Neutrophil (primary cell): ENCODE results near the gene TRIM17.
A peak's percentile ranks its signal among the peaks of the same experiment; 100 is the strongest.

Experiments
- H3K27ac ChIP-seq: fragments of 200-600 bp; sonication (generic); 2 replicates; pipeline ENCODE4 v1.5.1; 2016; ENCODE audit warnings: mild to moderate bottlenecking, moderate library complexity
- H3K27me3 ChIP-seq: fragments of 200-600 bp; sonication (generic); 2 replicates; pipeline ENCODE4 v1.6.0; 2016; ENCODE audit warnings: mild to moderate bottlenecking
- H3K36me3 ChIP-seq: fragments of 200-600 bp; sonication (generic); 2 replicates; pipeline ENCODE4 v1.5.1; 2017
- H3K4me1 ChIP-seq, 2 experiments: fragments of 200-600 bp in 1 of 2; sonication (generic) in 1 of 2; 1 replicate in 1 of 2; 2 replicates in 1 of 2; pipeline versions ENCODE4 v1.5.1 to v1.6.1; 2013 to 2016; ENCODE audit warnings: low read depth in 1 of 2, low read length in 1 of 2, mild to moderate bottlenecking in 1 of 2, moderate library complexity in 1 of 2; ENCODE audit not compliant: control insufficient read depth in 1 of 2, insufficient read depth in 1 of 2
- H3K4me3 ChIP-seq, 2 experiments: fragments of 200-600 bp in 1 of 2; sonication (generic) in 1 of 2; 1 replicate in 1 of 2; 2 replicates in 1 of 2; pipeline ENCODE4 v1.5.1; 2013 to 2016; ENCODE audit warnings: low read depth in 1 of 2, low read length in 1 of 2, mild to moderate bottlenecking in 1 of 2, moderate library complexity in 1 of 2
- H3K9me3 ChIP-seq: fragments of 200-600 bp; sonication (generic); 2 replicates; pipeline ENCODE4 v1.5.1; 2016
- TF ChIP-seq, protein P1 (sequence below): fragments of 200-600 bp; sonication (generic); IDR thresholded peaks from 2 replicates; pipeline ENCODE4 v1.5.1; 2016; ENCODE audit warnings: antibody characterized with exemption

Gene TRIM17

GRCh38 chr1:228408869-228409805 lies 7.5 kb downstream of the TRIM17 start:
- peaks cover 26 to 30% of the 10 kb centered on the region in 2 experiments for H3K4me1 ChIP-seq
- no peaks in the 10 kb centered on the region for H3K9me3 ChIP-seq
- H3K36me3 ChIP-seq, result peaks cover 17% of the 10 kb centered on the region
- no peak overlapping the region for H3K4me3 ChIP-seq
- peaks cover 8% of the 10 kb centered on the region for H3K27me3 ChIP-seq
- TF ChIP-seq, protein P1, sequence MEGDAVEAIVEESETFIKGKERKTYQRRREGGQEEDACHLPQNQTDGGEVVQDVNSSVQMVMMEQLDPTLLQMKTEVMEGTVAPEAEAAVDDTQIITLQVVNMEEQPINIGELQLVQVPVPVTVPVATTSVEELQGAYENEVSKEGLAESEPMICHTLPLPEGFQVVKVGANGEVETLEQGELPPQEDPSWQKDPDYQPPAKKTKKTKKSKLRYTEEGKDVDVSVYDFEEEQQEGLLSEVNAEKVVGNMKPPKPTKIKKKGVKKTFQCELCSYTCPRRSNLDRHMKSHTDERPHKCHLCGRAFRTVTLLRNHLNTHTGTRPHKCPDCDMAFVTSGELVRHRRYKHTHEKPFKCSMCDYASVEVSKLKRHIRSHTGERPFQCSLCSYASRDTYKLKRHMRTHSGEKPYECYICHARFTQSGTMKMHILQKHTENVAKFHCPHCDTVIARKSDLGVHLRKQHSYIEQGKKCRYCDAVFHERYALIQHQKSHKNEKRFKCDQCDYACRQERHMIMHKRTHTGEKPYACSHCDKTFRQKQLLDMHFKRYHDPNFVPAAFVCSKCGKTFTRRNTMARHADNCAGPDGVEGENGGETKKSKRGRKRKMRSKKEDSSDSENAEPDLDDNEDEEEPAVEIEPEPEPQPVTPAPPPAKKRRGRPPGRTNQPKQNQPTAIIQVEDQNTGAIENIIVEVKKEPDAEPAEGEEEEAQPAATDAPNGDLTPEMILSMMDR, result no peak
- H3K27ac ChIP-seq, result no peak overlapping the region

- H3K36me3 ChIP-seq, result peaks cover 24% of the 10 kb centered on the region
- TF ChIP-seq, protein P1, result no peak
- H3K27ac ChIP-seq, result no peak overlapping the region
- peaks cover 29 to 33% of the 10 kb centered on the region in 2 experiments for H3K4me1 ChIP-seq
- no peaks in the 10 kb centered on the region for H3K27me3 ChIP-seq
- H3K4me3 ChIP-seq, result no peak overlapping the region
- H3K9me3 ChIP-seq, result no peaks in the 10 kb centered on the region
These were observed 8.4 kb downstream of the TRIM17 start for GRCh38 chr1:228408041-228408868.

DNA sequence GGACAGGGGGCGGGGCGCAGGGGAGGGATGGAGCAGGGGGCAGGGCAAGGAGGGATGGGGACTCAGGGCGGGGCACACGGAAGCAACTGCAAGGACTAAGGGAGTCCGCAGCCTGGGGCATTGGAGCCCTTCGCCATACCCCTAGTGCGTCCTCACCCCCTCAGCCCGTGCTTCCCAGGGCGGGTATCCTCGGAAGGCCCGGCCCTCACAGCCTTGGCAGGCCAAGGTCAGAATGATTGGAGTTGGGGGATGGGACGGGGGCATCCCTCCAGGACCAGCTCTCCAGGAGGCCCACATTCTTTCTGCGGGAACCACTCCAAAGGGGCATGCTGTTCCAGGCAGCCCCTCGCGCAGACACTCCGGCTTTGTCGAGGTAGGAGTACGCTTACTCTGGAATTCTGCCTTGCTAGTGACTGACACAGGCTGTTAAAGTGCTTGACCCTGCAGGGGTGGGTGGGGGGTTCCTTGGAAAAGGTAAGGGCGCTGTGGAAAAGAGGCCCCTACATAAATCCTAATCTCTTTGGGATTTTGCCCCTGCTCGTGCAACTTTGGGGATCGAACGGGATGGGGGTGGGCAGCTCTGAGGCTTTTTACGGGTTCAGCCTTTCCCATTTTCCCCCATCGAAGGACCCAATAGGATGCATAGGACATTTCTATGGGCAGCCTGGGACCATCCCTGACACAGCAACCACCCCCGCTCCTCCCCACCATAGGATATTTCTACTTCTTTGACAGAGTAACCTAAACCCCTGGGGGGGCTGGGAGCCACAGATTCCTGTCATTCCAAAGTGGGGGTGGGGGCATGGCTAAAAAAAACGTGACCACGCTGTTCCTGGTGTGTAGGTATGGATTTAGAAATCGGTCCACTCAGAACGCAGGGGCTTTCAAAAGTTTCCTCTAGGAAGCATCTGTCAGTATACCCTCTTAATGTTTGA lies 9.3 kb downstream of the TRIM17 start:
- H3K4me3 ChIP-seq, result peak overlapping the region; percentile 84 to 91
- H3K9me3 ChIP-seq, result no peaks in the 10 kb centered on the region
- TF ChIP-seq, protein P1, result no peak
- H3K36me3 ChIP-seq, result peaks cover 33% of the 10 kb centered on the region
- peak overlapping the region; percentile 92 for H3K27ac ChIP-seq
- H3K4me1 ChIP-seq, result peaks cover 29 to 33% of the 10 kb centered on the region in 2 experiments
- H3K27me3 ChIP-seq, result no peaks in the 10 kb centered on the region

GRCh38 chr1:228405979-228406228 lies 10.8 kb downstream of the TRIM17 start:
- Histone ChIP-seq H3K4me3 (peak overlapping the region; percentile 84 to 91), H3K4me1 (peaks cover 29 to 33% of the 10 kb centered on the region in 2 experiments), H3K9me3 (no peaks in the 10 kb centered on the region), H3K36me3 (peaks cover 40% of the 10 kb centered on the region), H3K27me3 (no peaks in the 10 kb centered on the region), H3K27ac (peak overlapping the region; percentile 92)
- TF ChIP-seq, protein P1, result no peak
